ENCODE data around the gene ACACA.

The ACACA gene

GRCh38 chr17:37089956-37090355 lies 316.7 kb downstream of the ACACA start:
- no peak for DNase-seq (ENCODE audit: low read depth)
- no peak overlapping the region for H3K4me3 ChIP-seq (ENCODE audit: low read length)
- TF ChIP-seq CTCF (IDR thresholded peaks at IDR 0.05; ENCODE audit: insufficient read depth, low read depth, low read length, missing control alignments), result no peak

- TF ChIP-seq CTCF (IDR thresholded peaks at IDR 0.05; ENCODE audit: insufficient read depth, low read depth, low read length, missing control alignments), result peak; percentile 3
- no peak overlapping the region for H3K4me3 ChIP-seq (ENCODE audit: low read length)
- no peak for DNase-seq (ENCODE audit: low read depth)
Measured at GRCh38 chr17:37088913-37089312, 317.7 kb downstream of the ACACA start.

- TF ChIP-seq CTCF (IDR thresholded peaks at IDR 0.05; ENCODE audit: insufficient read depth, low read depth, low read length, missing control alignments), result no peak
- DNase-seq (ENCODE audit: low read depth), result peak; percentile 66
- H3K4me3 ChIP-seq (ENCODE audit: low read length), result no peak overlapping the region
Measured at GRCh38 chr17:37088459-37088858, 318.2 kb downstream of the ACACA start.

- DNase-seq (ENCODE audit: low read depth), result no peak
- TF ChIP-seq CTCF (IDR thresholded peaks at IDR 0.05; ENCODE audit: insufficient read depth, low read depth, low read length, missing control alignments), result no peak
- no peak overlapping the region for H3K4me3 ChIP-seq (ENCODE audit: low read length)
Measured at GRCh38 chr17:37087683-37088082, 319.0 kb downstream of the ACACA start.

- no peak overlapping the region for H3K4me3 ChIP-seq (ENCODE audit: low read length)
- TF ChIP-seq CTCF (IDR thresholded peaks at IDR 0.05; ENCODE audit: insufficient read depth, low read depth, low read length, missing control alignments), result no peak
- no peak for DNase-seq (ENCODE audit: low read depth)
Measured at GRCh38 chr17:37086948-37087347, 319.7 kb downstream of the ACACA start.

GRCh38 chr17:37086334-37086733 lies 320.3 kb downstream of the ACACA start:
- DNase-seq (ENCODE audit: low read depth), result no peak
- H3K4me3 ChIP-seq (ENCODE audit: low read length), result no peak overlapping the region
- no peak for TF ChIP-seq CTCF (IDR thresholded peaks at IDR 0.05; ENCODE audit: insufficient read depth, low read depth, low read length, missing control alignments)

- DNase-seq (ENCODE audit: low read depth), result no peak
- TF ChIP-seq CTCF (IDR thresholded peaks at IDR 0.05; ENCODE audit: insufficient read depth, low read depth, low read length, missing control alignments), result no peak
- H3K4me3 ChIP-seq (ENCODE audit: low read length), result no peak overlapping the region
Measured at GRCh38 chr17:37084372-37084771, 322.3 kb downstream of the ACACA start.

Measured in epithelial cell of esophagus (primary cell).